ENCODE measurements around the gene GART.

DNA sequence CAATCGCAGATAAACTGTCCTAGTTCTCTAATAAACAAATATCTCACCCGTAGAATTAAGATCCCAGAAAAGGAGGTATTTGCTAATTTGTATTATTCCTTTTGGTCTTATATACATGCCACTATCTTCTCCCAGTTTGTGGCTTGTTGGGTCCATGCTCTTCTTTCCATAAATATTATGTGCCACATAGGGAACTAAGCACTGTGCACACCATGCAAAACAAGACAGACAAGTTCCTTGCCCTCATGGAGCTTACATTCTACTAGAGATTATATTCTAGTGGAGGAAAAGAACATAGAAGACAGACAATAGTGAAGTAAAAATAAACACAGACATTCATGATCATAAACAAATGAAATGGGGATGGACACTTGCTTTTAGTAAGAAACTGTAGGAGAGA lies 4.7 kb downstream of the GART start:
- TF ChIP-seq CTCF (IDR thresholded peaks at IDR 0.05) = no peak
- TF ChIP-seq POLR2A (IDR thresholded peaks at IDR 0.05) = no peak

All from adrenal gland (tissue), 5 donors.